Gastrocnemius medialis (tissue), 4 donors: Measurements from ENCODE around the gene FICD. TPM values are rescaled to one million over a fixed set of nuclear protein-coding genes. Genes with fewer than 3 reads are reported as not detected.

ENCODE experiments used
- ATAC-seq, 2 donors: fragments of 150-250 bp; one replicate each; pipeline ENCODE4 v1.9.1; 2016
- DNase-seq, 2 donors: peaks; one replicate each; pipeline ENCODE4 v3.0.0-alpha.2; 2019
- H3K27ac ChIP-seq, 4 donors: fragments of 200-600 bp; sonication (generic); 1 replicate in 1 of 4; 2 replicates in 3 of 4; pipeline ENCODE4 v1.5.1; 2016 to 2018; ENCODE audit warnings: mild to moderate bottlenecking in 2 of 4, moderate library complexity in 1 of 4
- H3K27me3 ChIP-seq, 3 donors: fragments of 200-600 bp; sonication (generic) in 2 of 3; 1 replicate in 1 of 3; 2 replicates in 2 of 3; pipeline versions ENCODE4 v1.5.1 to v1.6.0; 2016 to 2019; ENCODE audit warnings: mild to moderate bottlenecking in 1 of 3, moderate library complexity in 1 of 3
- H3K36me3 ChIP-seq, 2 donors: fragments of 200-600 bp; sonication (generic) in 1 of 2; one replicate each; pipeline ENCODE4 v1.5.1; 2017 to 2018
- H3K4me1 ChIP-seq, 2 donors: fragments of 200-600 bp; sonication (generic) in 1 of 2; one replicate each; pipeline ENCODE4 v1.5.1; 2016 to 2017; ENCODE audit warnings: mild to moderate bottlenecking in 2 of 2
- H3K4me3 ChIP-seq, 4 donors: fragments of 200-600 bp; sonication (generic) in 3 of 4; 1 replicate in 1 of 4; 2 replicates in 3 of 4; pipeline ENCODE4 v1.5.1; 2016 to 2019; ENCODE audit warnings: mild to moderate bottlenecking in 2 of 4
- H3K9me3 ChIP-seq, 3 donors: fragments of 200-600 bp; sonication (generic) in 2 of 3; 1 replicate in 1 of 3; 2 replicates in 2 of 3; pipeline ENCODE4 v1.5.1; 2016 to 2019
- POLR2A ChIP-seq, 2 donors: fragments of 450-650 bp; IDR thresholded peaks; one replicate each; pipeline ENCODE4 v1.6.1; 2017; ENCODE audit warnings: antibody characterized with exemption in 2 of 2, mild to moderate bottlenecking in 2 of 2, moderate library complexity in 2 of 2
- in situ Hi-C, 4 donors: fragments of 200-750 bp; cut with MboI; loops; one replicate each; pipeline versions ENCODE4 v1.15.0 to v1.8.0; 2017; ENCODE audit warnings: low sequenced_read_pairs in 4 of 4
- intact Hi-C: fragments of 100-400 bp; cut with DNase I; formaldehyde crosslinking; loops from one replicate; pipeline ENCODE4 v1.15.1; 2023; ENCODE audit warnings: low total_unique reads
- total RNA-seq, 4 donors: library from RNA; depleted of rRNA; stranded (reverse); fragments of >200 nt; gene quantifications; one replicate each; pipeline versions ENCODE4 v1.1.0 to v1.2.3, GENCODE V29; 2016
- TF ChIP-seq, protein P1 (sequence below), 5 experiments: fragments of 450-650 bp in 3 of 5; fragments of 200-600 bp in 2 of 5; sonication (generic) in 2 of 5; IDR thresholded peaks in 4 of 5; conservative IDR thresholded peaks in 1 of 5; 1 replicate in 4 of 5; 2 replicates in 1 of 5; pipeline ENCODE4 v1.5.1; 2016 to 2019; ENCODE audit warnings: antibody characterized with exemption in 5 of 5, mild to moderate bottlenecking in 3 of 5, moderate library complexity in 3 of 5

Gene FICD
- total RNA-seq, 4 donors from 2014 or later: 3.1 to 4.6 (median 3.6) TPM

DNA sequence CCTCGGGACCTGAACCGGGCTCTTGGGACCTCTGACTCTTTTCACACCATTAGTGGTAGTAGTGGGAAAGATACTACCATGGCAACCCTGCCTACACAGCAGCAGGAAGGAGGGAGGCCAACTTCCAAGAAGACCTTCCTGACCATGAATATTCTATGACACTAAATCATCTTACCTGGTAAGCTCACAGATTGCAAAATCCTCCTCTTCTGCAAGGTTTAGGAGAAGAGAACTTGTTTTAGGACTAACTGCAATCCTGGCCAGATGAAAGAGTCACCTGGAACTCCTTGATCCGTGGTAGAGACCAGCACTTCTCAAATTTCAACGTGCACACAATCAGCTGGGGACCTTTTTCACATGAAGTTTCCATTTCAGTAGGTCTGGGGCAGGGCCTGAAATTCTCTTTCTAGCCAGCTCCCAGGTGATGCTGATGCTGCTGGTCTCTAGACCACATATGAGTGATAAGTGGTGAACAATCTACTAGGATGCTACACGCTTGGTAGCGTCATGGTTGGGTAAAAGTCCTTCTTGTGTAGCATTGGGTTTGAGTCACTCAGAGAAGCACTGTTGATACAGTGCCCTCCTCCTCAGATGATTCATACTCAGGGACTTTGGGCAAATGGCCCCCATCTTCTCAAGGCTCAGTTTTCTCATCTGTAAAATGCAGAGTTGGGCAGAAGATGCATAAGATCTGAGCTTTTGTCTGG, 35.6 kb upstream of the FICD start:
- no peak overlapping the region for H3K27ac ChIP-seq
- DNase-seq (no peak), ATAC-seq (no peak)
- intact Hi-C loops: no loop called here
- no peaks in the 10 kb centered on the region for H3K4me1 ChIP-seq
- H3K36me3 ChIP-seq: no peaks in the 10 kb centered on the region
- H3K27me3 ChIP-seq: peaks cover 0 to 4% (median 0%) of the 10 kb centered on the region in 3 donors
- no peaks in the 10 kb centered on the region for H3K9me3 ChIP-seq
- TF ChIP-seq POLR2A (IDR thresholded peaks at IDR 0.05): no peak
- TF ChIP-seq, protein P1, sequence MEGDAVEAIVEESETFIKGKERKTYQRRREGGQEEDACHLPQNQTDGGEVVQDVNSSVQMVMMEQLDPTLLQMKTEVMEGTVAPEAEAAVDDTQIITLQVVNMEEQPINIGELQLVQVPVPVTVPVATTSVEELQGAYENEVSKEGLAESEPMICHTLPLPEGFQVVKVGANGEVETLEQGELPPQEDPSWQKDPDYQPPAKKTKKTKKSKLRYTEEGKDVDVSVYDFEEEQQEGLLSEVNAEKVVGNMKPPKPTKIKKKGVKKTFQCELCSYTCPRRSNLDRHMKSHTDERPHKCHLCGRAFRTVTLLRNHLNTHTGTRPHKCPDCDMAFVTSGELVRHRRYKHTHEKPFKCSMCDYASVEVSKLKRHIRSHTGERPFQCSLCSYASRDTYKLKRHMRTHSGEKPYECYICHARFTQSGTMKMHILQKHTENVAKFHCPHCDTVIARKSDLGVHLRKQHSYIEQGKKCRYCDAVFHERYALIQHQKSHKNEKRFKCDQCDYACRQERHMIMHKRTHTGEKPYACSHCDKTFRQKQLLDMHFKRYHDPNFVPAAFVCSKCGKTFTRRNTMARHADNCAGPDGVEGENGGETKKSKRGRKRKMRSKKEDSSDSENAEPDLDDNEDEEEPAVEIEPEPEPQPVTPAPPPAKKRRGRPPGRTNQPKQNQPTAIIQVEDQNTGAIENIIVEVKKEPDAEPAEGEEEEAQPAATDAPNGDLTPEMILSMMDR (IDR thresholded peaks at IDR 0.05 in 4 of 5, conservative IDR thresholded peaks at IDR 0.05 in 1 of 5): no peak
- in situ Hi-C loops: no loop called here
- no peak overlapping the region for H3K4me3 ChIP-seq

DNA sequence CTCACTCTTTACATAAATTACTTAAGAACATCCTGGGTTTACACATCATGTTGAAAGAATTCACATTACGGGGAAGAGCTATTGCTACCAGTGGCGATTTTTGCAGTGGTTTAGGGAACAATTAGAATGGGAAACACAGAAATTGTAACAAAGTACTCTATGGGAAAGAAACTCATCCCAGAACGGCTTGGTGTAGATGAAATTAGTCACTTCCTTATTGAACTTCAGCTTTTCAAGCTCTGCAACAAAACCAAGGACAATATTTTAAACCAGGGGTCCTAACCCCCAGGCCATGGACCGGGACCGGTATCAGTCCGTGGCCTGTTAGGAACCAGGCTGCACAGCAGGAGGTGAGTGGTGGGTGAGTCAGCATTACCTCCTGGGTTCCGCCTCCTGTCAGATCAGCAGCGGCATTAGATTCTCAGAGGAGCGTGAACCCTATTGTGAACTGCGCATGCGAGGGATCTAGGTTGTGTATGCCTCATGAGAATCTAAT, 32.3 kb upstream of the FICD start:
- no peak for ATAC-seq
- in situ Hi-C loops (no loop called here), intact Hi-C loops (no loop called here)
- TF ChIP-seq, protein P1 (IDR thresholded peaks at IDR 0.05 in 4 of 5, conservative IDR thresholded peaks at IDR 0.05 in 1 of 5): no peak
- no peak for TF ChIP-seq POLR2A (IDR thresholded peaks at IDR 0.05)
- H3K9me3 ChIP-seq: peaks cover 0 to 3% (median 0%) of the 10 kb centered on the region in 3 donors
- H3K4me3 ChIP-seq: no peak overlapping the region
- peaks cover 0 to 4% (median 3%) of the 10 kb centered on the region in 3 donors for H3K27me3 ChIP-seq
- no peaks in the 10 kb centered on the region for H3K4me1 ChIP-seq
- H3K36me3 ChIP-seq: no peaks in the 10 kb centered on the region
- DNase-seq: no peak
- no peak overlapping the region for H3K27ac ChIP-seq

DNA sequence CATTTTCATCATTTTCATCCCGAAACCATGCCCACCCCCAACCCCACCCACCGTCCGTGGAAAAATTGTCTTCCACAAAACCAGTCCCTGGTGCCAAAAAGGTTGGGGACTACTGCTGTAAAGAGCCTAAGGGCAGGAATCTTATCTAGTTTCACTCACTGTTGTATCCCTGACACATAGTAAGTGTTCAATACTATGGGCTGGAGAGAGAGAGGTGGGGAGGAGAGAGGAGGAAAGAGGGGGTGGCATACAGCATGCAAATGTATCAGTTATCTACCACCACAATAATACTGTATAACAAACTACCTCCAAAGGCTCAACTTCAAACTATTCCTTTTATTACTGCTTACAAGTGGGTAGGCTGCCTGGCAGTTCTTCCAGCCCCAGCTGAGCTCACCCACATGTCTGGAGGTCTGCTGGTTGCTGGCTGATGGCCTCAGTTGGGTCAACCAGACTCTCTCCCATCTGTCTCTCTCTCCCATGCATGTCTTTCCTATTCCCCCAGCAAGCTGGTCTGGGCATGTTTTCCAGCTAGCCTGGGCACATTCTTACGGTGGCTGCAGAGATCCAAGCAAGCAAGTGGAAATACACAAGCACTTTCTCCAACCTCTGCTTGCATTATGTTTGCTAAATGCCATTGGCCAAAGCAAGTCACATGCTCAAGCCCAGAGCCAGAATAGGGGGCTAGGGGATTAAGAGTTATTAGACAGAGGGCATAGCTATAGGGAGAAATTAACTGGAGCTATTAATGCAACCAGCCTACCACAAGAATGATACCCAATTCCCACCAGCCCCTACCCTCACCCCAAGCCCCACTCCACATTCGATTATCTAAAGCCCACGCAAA, 31.6 kb upstream of the FICD start:
- no peak for DNase-seq
- TF ChIP-seq, protein P1 (IDR thresholded peaks at IDR 0.05 in 4 of 5, conservative IDR thresholded peaks at IDR 0.05 in 1 of 5): no peak
- no peak for TF ChIP-seq POLR2A (IDR thresholded peaks at IDR 0.05)
- H3K36me3 ChIP-seq: no peaks in the 10 kb centered on the region
- no peak overlapping the region for H3K27ac ChIP-seq
- intact Hi-C loops: no loop called here
- no peak overlapping the region for H3K4me3 ChIP-seq
- H3K4me1 ChIP-seq: no peaks in the 10 kb centered on the region
- H3K9me3 ChIP-seq: peaks cover 0 to 3% (median 0%) of the 10 kb centered on the region in 3 donors
- in situ Hi-C loops: no loop called here
- H3K27me3 ChIP-seq: peaks cover 0 to 5% (median 4%) of the 10 kb centered on the region in 3 donors
- no peak for ATAC-seq

DNA sequence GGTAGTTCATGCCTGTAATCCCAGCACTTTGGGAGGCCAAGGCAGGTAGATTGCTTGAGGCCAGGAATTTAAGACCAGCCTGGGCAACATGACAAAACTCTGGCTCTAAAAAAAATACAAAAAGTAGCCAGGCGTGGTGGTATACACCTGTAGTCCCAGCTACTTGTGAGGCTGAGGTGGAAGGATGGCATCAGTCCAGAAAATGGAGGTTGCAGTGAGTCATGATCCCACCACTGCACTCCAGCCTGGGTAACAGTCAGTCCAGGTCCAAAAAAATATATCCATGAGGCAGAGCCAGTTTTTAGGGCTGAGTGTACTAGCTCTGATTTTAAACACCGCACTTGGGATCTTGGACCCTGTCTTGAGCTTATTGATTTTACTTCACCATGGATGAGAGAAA, 30.6 kb upstream of the FICD start:
- intact Hi-C loops (no loop called here), in situ Hi-C loops (no loop called here)
- ATAC-seq (no peak), DNase-seq (no peak)
- TF ChIP-seq, protein P1 (IDR thresholded peaks at IDR 0.05 in 4 of 5, conservative IDR thresholded peaks at IDR 0.05 in 1 of 5): no peak
- TF ChIP-seq POLR2A (IDR thresholded peaks at IDR 0.05): no peak
- peaks cover 0 to 3% (median 0%) of the 10 kb centered on the region in 3 donors for H3K9me3 ChIP-seq
- no peak overlapping the region for H3K4me3 ChIP-seq
- no peaks in the 10 kb centered on the region for H3K36me3 ChIP-seq
- peaks cover 0 to 5% (median 4%) of the 10 kb centered on the region in 3 donors for H3K27me3 ChIP-seq
- no peak overlapping the region for H3K27ac ChIP-seq
- H3K4me1 ChIP-seq: no peaks in the 10 kb centered on the region
